SKM-1 (cell line): Measurements from ENCODE around the gene ACP4.

ENCODE experiments used
- DNase-seq: peaks from one replicate; lab custom pipeline; 2025; ENCODE audit not compliant: unreplicated experiment; lab: John Stamatoyannopoulos, UW

Gene ACP4

GRCh38 chr19:50839712-50840655 is 49.8 kb downstream of the ACP4 start:
- DNase-seq: no peak

GRCh38 chr19:50842130-50842529 is 51.9 kb downstream of the ACP4 start:
- no peak for DNase-seq

DNA sequence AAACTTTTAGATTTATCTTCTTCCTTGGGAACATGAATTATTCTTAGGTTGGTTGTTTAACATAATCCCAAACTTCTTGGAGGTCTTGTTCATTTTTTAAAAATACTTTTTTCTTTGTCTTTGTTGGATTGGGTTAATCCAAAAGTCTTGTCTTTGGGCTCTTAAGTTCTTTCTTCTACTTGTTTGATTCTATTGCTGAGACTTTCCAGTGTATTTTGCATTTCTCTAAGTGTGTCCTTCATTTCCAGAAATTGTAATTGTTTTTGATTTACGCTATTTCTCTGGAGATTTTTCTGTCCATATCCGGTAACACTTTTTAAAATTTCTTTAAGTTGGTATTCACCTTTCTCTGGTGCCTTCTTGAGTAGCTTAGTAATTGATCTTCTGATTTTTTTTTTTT is 53.0 kb downstream of the ACP4 start:
- no peak for DNase-seq

DNA sequence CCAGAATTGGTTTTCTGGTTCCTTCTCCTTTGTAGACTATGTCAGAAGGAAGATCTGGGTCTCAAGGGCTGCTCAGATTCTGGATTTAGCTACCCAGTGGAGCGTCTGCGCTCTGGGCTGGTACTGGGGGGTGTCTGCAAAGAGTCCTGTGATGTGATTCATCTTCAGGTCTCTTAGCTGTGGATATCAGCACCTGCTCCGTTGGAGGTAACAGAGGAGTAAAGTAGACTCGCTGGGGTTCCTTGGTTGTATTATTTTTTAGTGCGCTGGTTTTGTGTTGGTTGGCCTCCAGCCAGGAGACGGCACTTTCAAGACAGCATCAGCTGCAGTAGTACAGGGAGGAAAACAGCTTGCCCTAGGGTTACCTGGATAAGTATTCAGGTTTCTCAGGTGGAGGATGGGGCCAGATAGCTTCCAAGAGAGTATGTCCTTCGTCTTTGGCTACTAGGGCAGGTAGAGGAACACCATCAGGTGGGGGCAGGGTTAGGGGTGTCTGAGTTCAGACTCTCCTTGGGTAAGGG is 53.5 kb downstream of the ACP4 start:
- no peak for DNase-seq

- DNase-seq: no peak
Measured at GRCh38 chr19:50844296-50844935, 54.2 kb downstream of the ACP4 start.
